ENCODE results near the gene NR6A1.
A peak's percentile ranks its signal among the peaks of the same experiment; 100 is the strongest.

Gene NR6A1

GRCh38 chr9:124654431-124654830 lies 116.7 kb downstream of the NR6A1 start:
- H3K9me3 ChIP-seq (replicated peaks in 1 of 11): peaks cover 0 to 8% (median 0%) of the 10 kb centered on the region in 11 experiments; a peak in 1 of 22 replicates
- no peak overlapping the region for H3K27ac ChIP-seq
- H3K36me3 ChIP-seq: no peaks in the 10 kb centered on the region
- peaks cover 7 to 19% (median 9%) of the 10 kb centered on the region in 10 experiments; a peak in 19 of 20 replicates for H3K4me1 ChIP-seq
- H3K27me3 ChIP-seq: no peaks in the 10 kb centered on the region
- TF ChIP-seq Cebpa-rat (IDR thresholded peaks at IDR 0.05): no peak
- peak overlapping the region in 2 of 11 experiments; percentile 7 to 10; a peak in 1 of 22 replicates for H3K4me2 ChIP-seq
- H4K20me1 ChIP-seq: no peaks in the 10 kb centered on the region
- H3K4me3 ChIP-seq: no peak overlapping the region
- no peak overlapping the region for H3K9ac ChIP-seq

- no peak overlapping the region for H3K4me2 ChIP-seq
- no peaks in the 10 kb centered on the region for H3K27me3 ChIP-seq
- H3K27ac ChIP-seq: no peak overlapping the region
These were observed 118.3 kb downstream of the NR6A1 start for GRCh38 chr9:124652615-124653393.

GRCh38 chr9:124652203-124652602 lies 118.9 kb downstream of the NR6A1 start:
- no peaks in the 10 kb centered on the region for H3K27me3 ChIP-seq
- no peaks in the 10 kb centered on the region for H4K20me1 ChIP-seq
- peaks cover 0 to 8% (median 0%) of the 10 kb centered on the region in 11 experiments; a peak in 1 of 22 replicates for H3K9me3 ChIP-seq (replicated peaks in 1 of 11)
- no peak overlapping the region for H3K9ac ChIP-seq
- TF ChIP-seq Cebpa-rat (IDR thresholded peaks at IDR 0.05): no peak
- H3K4me1 ChIP-seq: peaks cover 0 to 11% (median under 1%) of the 10 kb centered on the region in 10 experiments; a peak in 12 of 20 replicates
- no peak overlapping the region for H3K27ac ChIP-seq
- H3K4me2 ChIP-seq: no peak overlapping the region
- no peak overlapping the region for H3K4me3 ChIP-seq
- no peaks in the 10 kb centered on the region for H3K36me3 ChIP-seq

More at GRCh38 chr9:124652615-124653393, 118.3 kb downstream of the NR6A1 start:
- peaks cover 5 to 15% (median 7%) of the 10 kb centered on the region in 10 experiments; a peak in 19 of 20 replicates for H3K4me1 ChIP-seq
- no peak for TF ChIP-seq Cebpa-rat (IDR thresholded peaks at IDR 0.05)
- H4K20me1 ChIP-seq: no peaks in the 10 kb centered on the region
- peaks cover 0 to 8% (median 0%) of the 10 kb centered on the region in 11 experiments; a peak in 1 of 22 replicates for H3K9me3 ChIP-seq (replicated peaks in 1 of 11)
- no peaks in the 10 kb centered on the region for H3K36me3 ChIP-seq
- no peak overlapping the region for H3K4me3 ChIP-seq
- H3K9ac ChIP-seq: no peak overlapping the region

- Histone ChIP-seq H3K27ac (no peak overlapping the region), H4K20me1 (no peaks in the 10 kb centered on the region), H3K36me3 (no peaks in the 10 kb centered on the region), H3K27me3 (no peaks in the 10 kb centered on the region), H3K4me3 (no peak overlapping the region), H3K9ac (no peak overlapping the region), H3K4me2 (no peak overlapping the region), H3K4me1 (peaks cover 0 to 5% (median 0%) of the 10 kb centered on the region in 10 experiments; a peak in 2 of 20 replicates), H3K9me3 (replicated peaks in 1 of 11) (peaks cover 0 to 19% (median 8%) of the 10 kb centered on the region in 11 experiments; a peak in 12 of 22 replicates)
- no peak for TF ChIP-seq Cebpa-rat (IDR thresholded peaks at IDR 0.05)
These were observed 125.8 kb downstream of the NR6A1 start for GRCh38 chr9:124645274-124645673.

DNA sequence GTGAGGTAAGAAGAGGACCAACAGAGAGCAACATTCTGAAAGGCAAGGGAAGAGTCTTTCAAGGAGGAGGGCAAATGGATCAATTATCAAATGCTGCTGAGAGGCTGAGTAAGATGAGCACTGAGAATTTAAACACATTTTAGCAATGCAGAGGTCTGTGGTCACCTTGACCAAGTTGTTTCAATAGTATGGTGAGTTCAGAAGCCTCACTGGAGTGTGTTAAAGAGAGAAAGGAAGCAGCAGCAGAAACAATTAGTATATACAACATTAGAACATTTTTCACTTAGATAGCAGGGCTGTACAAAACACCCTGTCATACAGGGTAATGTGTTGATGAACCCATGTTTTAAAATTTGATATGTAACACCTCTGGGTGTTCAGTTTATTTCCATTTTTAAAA lies 131.5 kb downstream of the NR6A1 start:
- Histone ChIP-seq H3K9ac (no peak overlapping the region), H3K4me1 (no peaks in the 10 kb centered on the region), H3K27me3 (no peaks in the 10 kb centered on the region), H3K4me2 (no peak overlapping the region), H3K4me3 (no peak overlapping the region), H3K36me3 (no peaks in the 10 kb centered on the region), H3K27ac (no peak overlapping the region), H4K20me1 (no peaks in the 10 kb centered on the region), H3K9me3 (replicated peaks in 1 of 11) (peaks cover 0 to 9% (median 2%) of the 10 kb centered on the region in 11 experiments; a peak in 11 of 22 replicates)
- TF ChIP-seq Cebpa-rat (IDR thresholded peaks at IDR 0.05): no peak

DNA sequence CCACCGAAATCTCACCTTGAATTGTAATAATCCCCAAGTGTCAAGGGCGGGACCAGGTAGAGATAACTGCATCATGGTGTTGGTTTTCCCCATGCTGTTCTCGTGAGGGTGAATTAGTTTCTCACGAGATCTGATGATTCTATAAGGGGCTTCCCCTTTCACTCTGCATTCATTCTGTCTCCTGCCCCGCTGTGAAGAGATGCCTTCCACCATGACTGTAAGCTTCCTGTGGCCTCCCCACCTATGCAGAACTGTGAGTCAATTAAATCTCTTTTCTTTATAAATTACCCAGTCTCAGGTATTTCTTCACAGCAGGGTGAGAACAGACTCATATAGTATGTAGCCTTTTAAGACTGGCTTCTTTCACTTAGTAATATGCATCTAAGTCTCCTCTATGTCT lies 135.8 kb downstream of the NR6A1 start:
- Histone ChIP-seq H3K9me3 (replicated peaks in 1 of 11) (no peaks in the 10 kb centered on the region), H3K27ac (no peak overlapping the region), H3K36me3 (no peaks in the 10 kb centered on the region), H3K4me1 (no peaks in the 10 kb centered on the region), H3K9ac (no peak overlapping the region), H4K20me1 (no peaks in the 10 kb centered on the region), H3K4me3 (no peak overlapping the region), H3K27me3 (no peaks in the 10 kb centered on the region), H3K4me2 (no peak overlapping the region)
- TF ChIP-seq Cebpa-rat (IDR thresholded peaks at IDR 0.05): no peak

GRCh38 chr9:124632077-124632621 lies 139.0 kb downstream of the NR6A1 start:
- H3K4me2 ChIP-seq: no peak overlapping the region
- H3K27ac ChIP-seq: no peak overlapping the region
- no peaks in the 10 kb centered on the region for H3K9me3 ChIP-seq (replicated peaks in 1 of 11)
- no peaks in the 10 kb centered on the region for H4K20me1 ChIP-seq
- no peaks in the 10 kb centered on the region for H3K4me1 ChIP-seq
- no peaks in the 10 kb centered on the region for H3K27me3 ChIP-seq
- no peak for TF ChIP-seq Cebpa-rat (IDR thresholded peaks at IDR 0.05)
- H3K36me3 ChIP-seq: no peaks in the 10 kb centered on the region
- no peak overlapping the region for H3K9ac ChIP-seq
- H3K4me3 ChIP-seq: no peak overlapping the region

- Histone ChIP-seq H3K9me3 (replicated peaks in 1 of 11) (no peaks in the 10 kb centered on the region), H3K4me1 (no peaks in the 10 kb centered on the region), H3K4me3 (no peak overlapping the region), H4K20me1 (no peaks in the 10 kb centered on the region), H3K27me3 (no peaks in the 10 kb centered on the region), H3K9ac (no peak overlapping the region), H3K27ac (no peak overlapping the region), H3K36me3 (no peaks in the 10 kb centered on the region), H3K4me2 (no peak overlapping the region)
- no peak for TF ChIP-seq Cebpa-rat (IDR thresholded peaks at IDR 0.05)
These were observed 139.8 kb downstream of the NR6A1 start for GRCh38 chr9:124631326-124631725.

DNA sequence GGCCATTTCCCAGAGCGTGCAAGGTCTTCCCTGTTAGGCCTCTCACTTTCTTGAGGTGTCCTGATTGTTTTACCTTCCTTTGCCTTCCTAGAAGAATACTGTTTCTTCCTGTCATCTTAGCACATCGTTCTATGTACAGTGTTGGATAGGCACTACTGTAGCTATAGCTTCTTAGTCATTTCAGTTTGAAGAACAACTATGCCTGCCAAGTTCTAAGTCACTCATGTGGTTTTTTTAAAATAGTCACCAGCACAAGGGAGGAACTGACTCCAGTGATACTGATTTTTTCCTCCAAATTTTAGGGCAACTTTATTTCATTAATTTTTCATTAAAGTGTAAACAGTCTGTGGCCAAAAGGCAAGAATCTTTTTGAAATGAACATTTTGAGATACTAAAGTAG lies 141.5 kb downstream of the NR6A1 start:
- H3K9me3 ChIP-seq (replicated peaks in 1 of 11): no peaks in the 10 kb centered on the region
- no peak overlapping the region for H3K4me3 ChIP-seq
- H3K9ac ChIP-seq: no peak overlapping the region
- no peaks in the 10 kb centered on the region for H3K4me1 ChIP-seq
- no peaks in the 10 kb centered on the region for H3K27me3 ChIP-seq
- no peak for TF ChIP-seq Cebpa-rat (IDR thresholded peaks at IDR 0.05)
- H4K20me1 ChIP-seq: no peaks in the 10 kb centered on the region
- H3K4me2 ChIP-seq: no peak overlapping the region
- no peaks in the 10 kb centered on the region for H3K36me3 ChIP-seq
- no peak overlapping the region for H3K27ac ChIP-seq
